NCI-H146 (cell line): Measurements from ENCODE around the gene DHFR.

ENCODE experiments used
- DNase-seq: peaks from one replicate; lab custom pipeline; 2025; lab: John Stamatoyannopoulos, UW

The DHFR gene

GRCh38 chr5:80655231-80655774 is 520 bp upstream of the DHFR start:
- peak; percentile 8 for DNase-seq

DNA sequence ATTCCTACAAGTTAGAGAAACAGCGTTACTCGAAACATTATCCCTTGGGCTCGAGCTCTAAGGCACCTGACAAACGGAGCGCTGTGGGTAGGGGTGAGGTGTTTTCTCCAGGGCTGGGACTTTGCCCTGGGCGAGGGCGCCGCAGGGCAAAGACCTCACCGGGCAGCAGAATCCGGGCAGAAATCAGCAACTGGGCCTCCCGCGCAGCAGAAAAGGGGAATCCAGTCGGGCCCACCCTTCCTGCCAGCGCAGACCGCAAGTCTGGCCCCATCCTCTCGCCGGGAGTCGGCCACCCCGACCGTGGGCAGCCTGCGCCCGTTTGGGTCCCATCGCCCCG is 761 bp downstream of the DHFR start:
- peak; percentile 49 for DNase-seq

- DNase-seq, result no peak
Observed at GRCh38 chr5:80653502-80653901, 1.3 kb downstream of the DHFR start.

GRCh38 chr5:80646926-80647325 is 7.9 kb downstream of the DHFR start:
- DNase-seq, result no peak

- DNase-seq, result no peak
Observed at GRCh38 chr5:80644900-80645299, 9.9 kb downstream of the DHFR start.

DNA sequence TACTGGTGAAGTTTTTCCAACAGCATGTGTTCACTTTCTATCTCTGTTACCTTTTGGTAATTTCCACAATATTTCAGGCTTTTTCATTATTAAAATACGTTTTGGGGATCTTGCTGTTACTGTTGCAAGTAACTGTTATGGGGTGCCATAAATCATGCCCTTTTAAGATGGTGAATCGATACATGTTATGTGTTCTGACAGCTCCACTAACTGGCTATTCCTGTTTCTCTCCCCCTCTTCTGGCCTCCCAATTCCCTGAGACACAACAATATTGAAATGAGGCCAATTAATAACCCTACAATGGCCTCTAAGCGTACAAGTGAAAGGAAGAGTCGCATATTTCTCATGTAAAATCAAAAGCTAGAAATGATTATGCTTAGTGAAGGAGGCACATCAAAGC is 13.4 kb downstream of the DHFR start:
- no peak for DNase-seq

DNA sequence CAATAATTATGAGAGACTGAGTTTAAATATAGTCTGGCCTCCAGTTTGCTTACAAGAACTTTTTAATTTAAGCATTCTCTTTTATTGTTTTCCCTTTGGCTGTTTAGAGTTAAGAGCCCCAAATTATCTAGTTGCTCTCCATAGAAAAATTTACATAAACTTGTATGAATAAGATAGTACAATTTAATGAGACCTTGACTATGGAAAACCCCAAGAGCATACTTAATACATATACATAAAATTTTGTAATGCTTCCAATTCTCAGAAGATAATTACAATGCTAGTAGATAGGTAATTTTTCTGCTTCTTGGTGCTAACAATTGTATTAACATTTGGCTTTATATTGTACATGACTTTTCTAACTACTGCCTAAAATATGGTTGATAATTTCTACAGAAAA is 20.6 kb downstream of the DHFR start:
- no peak for DNase-seq

DNA sequence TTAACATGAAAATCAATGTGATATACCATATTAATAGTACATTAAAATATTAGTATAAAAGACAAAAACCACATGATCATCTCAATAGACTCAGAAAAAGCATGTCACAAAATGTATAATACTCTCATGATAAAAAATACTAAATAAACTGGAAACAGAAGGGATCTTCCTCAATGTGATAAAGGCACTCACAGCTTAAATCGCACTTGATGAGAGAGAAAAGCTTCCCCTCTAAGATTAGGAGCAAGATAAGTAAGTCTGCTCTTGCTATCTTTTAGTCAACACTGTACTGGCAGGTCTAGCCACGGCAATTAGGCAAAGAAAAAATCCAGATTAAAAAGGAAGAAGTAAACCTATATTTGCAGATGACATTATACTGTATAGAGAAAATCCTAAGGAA is 22.1 kb downstream of the DHFR start:
- no peak for DNase-seq

GRCh38 chr5:80631278-80632259 is 23.2 kb downstream of the DHFR start:
- no peak for DNase-seq

DNA sequence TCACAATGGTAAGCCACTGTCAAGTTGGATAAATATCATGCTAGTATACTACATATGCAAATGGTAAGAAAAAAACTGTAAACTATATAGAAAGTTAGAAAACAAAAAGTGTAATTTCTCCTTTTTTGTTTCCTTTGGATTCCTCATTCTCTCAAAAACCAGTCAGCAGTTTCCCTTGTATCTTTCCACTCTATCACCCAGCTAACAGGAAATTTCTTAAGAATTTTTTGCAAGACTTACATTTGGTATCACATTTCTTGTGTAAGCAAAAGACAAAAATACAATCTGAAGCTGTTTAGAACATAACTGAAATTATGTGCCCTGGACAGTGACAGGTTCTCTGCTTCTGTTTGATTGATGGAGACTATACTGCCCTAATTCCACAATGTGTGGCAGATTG is 25.5 kb downstream of the DHFR start:
- no peak for DNase-seq

GRCh38 chr5:80625230-80625629 is 29.6 kb downstream of the DHFR start:
- DNase-seq, result no peak

- peak; percentile 73 for DNase-seq
Observed at GRCh38 chr5:80623999-80624398, 30.8 kb downstream of the DHFR start.

DNA sequence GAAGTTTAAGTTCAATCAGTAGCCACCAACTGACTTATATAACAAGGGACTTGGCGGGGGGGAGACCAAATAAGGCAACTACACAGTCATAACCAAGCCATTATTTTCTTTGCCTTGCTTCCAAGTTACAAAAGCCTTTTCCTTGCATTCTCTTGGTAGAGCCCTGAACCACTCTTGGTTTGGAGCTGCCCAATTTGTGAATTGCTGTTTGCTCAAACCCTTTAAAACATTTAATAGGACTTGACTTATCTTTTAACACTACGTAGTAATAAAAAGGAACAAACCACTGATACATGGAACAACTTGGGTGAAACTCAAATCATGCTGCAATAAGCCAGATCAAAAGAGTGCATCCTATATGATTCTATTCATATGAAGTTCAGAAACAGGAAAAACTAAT is 32.0 kb downstream of the DHFR start:
- no peak for DNase-seq

DNA sequence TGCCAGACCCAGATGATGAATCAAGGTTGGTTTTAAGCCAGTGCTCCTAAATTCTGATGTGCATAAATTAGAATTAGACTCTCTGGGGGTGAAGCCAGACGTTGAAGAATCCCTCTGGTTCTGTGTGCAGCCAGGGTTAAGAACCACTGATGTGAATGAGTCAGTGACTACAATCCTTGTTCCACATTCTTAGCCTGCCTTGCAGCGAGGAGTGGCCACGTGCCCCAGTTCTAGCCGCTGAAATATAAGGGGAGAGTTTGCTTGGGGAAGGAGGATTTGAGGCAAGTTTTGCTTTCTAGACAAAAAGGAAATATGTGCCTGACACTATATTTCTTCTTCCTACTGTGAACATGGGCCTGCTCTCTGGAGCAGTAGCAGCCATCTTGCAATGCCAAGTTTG is 34.6 kb downstream of the DHFR start:
- no peak for DNase-seq

- DNase-seq, result no peak
Observed at GRCh38 chr5:80619086-80619485, 35.7 kb downstream of the DHFR start.

- DNase-seq, result no peak
Observed at GRCh38 chr5:80618438-80618837, 36.3 kb downstream of the DHFR start.

DNA sequence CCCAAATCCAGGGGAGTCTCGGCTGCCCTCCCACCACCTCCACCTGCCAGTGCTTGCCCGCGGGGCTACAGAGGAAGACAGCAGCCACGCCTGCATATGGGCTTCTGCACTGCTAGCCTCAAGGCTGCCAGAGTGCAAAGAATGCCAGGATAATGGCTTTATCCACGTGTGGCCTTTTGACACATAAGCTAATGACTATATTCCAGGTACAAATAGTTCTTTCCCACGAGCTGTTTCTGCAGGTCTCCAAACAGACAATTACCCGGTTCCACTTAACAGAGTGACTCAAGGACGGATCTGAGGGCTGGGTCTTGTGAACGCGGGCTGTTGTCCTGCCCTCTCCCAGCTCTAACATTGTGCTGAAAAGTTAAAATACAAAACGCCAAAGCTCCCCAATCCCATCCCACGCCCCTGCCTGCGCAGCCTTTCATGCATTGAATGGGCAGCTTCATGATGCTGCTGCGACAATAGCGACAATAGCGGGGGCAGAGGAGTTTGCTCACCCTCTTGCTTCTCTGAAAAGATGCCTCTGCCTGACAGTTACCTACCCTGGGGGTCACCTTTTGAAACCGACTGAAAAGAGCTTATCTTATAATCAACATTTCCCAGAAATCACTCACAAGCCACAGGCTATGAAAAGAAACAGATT is 39.4 kb downstream of the DHFR start:
- DNase-seq, result no peak

DNA sequence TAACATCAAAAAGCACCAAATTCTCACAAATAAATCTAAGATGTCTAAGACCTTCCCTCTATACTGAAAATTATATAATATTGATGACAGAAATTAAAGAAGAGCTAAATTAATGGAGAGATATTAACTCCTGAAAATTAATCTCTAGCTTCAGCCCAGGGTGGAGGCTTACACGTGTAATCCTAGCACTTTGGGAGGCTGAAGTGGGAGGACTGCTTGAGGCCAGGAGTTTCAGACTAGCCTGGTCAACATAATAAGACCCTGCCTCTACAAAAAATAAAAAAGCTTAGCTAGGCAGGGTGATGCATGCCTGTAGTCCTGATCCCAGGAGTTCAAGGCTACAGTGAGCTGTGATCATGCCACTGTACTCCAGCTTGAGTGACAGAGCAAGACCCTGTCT is 45.1 kb downstream of the DHFR start:
- DNase-seq, result no peak

GRCh38 chr5:80608731-80609130 is 46.1 kb downstream of the DHFR start:
- DNase-seq, result no peak

GRCh38 chr5:80607832-80608231 is 47.0 kb downstream of the DHFR start:
- DNase-seq, result no peak

GRCh38 chr5:80607343-80607742 is 47.4 kb downstream of the DHFR start:
- no peak for DNase-seq

DNA sequence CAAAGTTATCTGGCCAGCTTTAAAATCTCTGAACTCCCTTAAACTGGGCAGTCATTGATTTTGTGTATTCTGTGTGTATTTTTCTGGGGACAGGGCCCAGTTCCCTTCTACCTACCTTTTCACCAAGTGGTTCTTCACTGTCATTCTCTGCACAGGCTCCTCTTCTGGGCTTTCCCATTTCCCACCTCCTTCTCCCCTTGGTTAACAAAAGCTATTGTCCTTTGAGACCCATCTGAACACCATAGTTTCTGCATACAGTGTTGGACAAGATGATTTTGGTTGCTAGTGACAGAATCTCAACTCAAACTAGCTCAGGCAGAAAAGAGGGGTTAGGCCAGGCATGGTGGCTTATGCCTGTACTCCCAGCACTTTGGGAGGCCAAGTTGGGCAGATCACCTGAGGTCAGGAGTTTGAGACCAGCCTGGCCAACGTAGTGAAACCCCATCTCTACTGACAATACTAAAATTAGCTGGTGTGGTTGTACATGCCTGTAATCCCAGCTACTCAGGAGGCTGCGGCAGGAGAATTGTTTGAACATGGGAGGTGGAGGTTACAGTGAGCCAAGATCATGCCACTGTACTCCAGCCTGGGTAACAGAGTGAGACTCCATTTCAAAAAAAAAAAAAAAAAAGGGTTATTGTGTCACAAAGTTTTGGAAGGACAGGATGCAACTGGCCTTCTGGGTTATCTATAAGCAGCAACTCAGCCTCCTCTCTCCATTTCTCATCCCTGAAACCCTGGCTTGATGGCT is 53.7 kb downstream of the DHFR start:
- no peak for DNase-seq

GRCh38 chr5:80597500-80597899 is 57.3 kb downstream of the DHFR start:
- DNase-seq, result no peak
